ENCODE data around the gene GLIS2.

DNA sequence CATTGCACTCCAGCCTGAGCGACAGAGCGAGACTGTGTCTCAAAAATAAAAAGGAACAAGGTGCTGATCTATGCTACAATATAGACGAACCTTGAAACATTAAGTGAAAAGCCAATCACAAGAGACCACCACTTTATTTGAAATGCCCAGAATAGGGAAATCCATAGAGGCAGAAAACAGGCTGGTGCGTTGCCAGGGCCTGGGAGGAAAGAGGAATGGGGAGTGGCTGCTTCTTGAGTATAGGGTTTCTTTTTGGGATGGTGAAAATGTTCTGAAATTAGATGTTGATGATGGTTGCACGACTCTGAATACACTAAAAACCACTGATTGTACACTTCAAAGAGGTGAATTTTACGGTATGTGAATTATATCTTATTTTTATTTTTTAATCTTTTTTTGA lies 20.3 kb upstream of the GLIS2 start:
- TF ChIP-seq, protein P1, sequence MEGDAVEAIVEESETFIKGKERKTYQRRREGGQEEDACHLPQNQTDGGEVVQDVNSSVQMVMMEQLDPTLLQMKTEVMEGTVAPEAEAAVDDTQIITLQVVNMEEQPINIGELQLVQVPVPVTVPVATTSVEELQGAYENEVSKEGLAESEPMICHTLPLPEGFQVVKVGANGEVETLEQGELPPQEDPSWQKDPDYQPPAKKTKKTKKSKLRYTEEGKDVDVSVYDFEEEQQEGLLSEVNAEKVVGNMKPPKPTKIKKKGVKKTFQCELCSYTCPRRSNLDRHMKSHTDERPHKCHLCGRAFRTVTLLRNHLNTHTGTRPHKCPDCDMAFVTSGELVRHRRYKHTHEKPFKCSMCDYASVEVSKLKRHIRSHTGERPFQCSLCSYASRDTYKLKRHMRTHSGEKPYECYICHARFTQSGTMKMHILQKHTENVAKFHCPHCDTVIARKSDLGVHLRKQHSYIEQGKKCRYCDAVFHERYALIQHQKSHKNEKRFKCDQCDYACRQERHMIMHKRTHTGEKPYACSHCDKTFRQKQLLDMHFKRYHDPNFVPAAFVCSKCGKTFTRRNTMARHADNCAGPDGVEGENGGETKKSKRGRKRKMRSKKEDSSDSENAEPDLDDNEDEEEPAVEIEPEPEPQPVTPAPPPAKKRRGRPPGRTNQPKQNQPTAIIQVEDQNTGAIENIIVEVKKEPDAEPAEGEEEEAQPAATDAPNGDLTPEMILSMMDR (conservative IDR thresholded peaks at IDR 0.05; ENCODE audit: low read length), result no peak
- no peak for TF ChIP-seq EZH2phosphoT487 (IDR thresholded peaks at IDR 0.05; ENCODE audit: borderline replicate concordance)

Data from Loucy (cell line).